OCI-LY3 (cell line): ENCODE data around the gene AKAP7.

ENCODE experiments used
- H2AFZ ChIP-seq: fragments of 200-600, 300-600 bp; shearing (Covaris generic); 2 replicates; pipeline ENCODE4 v1.6.0; 2014; ENCODE audit warnings: antibody characterized with exemption, low read depth, low read length
- H3K27ac ChIP-seq: fragments of 200-600, 300-600 bp; sonication (generic); 2 replicates; pipeline ENCODE4 v1.5.1; 2014; ENCODE audit warnings: mild to moderate bottlenecking, low read length, moderate library complexity, mixed read lengths
- H3K27me3 ChIP-seq: fragments of 200-600, 300-600 bp; sonication (generic); 2 replicates; pipeline ENCODE4 v1.6.1; 2014; ENCODE audit warnings: low read depth, low read length, mixed read lengths
- H3K36me3 ChIP-seq: fragments of 200-600, 300-600 bp; sonication (generic); replicated peaks from 2 replicates; pipeline ENCODE3; 2014; ENCODE audit warnings: low read depth, low read length, mixed read lengths
- H3K4me1 ChIP-seq: fragments of 300-600, 200-600 bp; sonication (generic); 2 replicates; pipeline ENCODE4 v1.6.1; 2014; ENCODE audit warnings: low read length, mixed read lengths
- H3K4me2 ChIP-seq: fragments of 200-600, 300-600 bp; sonication (generic); 2 replicates; pipeline ENCODE4 v1.6.1; 2014; ENCODE audit warnings: low read length, mixed read lengths
- H3K4me3 ChIP-seq: fragments of 300-600, 200-600 bp; sonication (generic); 2 replicates; pipeline ENCODE4 v1.5.1; 2014; ENCODE audit warnings: antibody characterized with exemption, mild to moderate bottlenecking, low read length, moderate library complexity
- H3K79me2 ChIP-seq: fragments of 300-600, 200-600 bp; shearing (Covaris generic); 2 replicates; pipeline ENCODE4 v1.6.1; 2014; ENCODE audit warnings: mild to moderate bottlenecking, low read length, mixed read lengths
- H3K9ac ChIP-seq: fragments of 300-600, 200-600 bp; shearing (Covaris generic); 2 replicates; pipeline ENCODE4 v1.6.0; 2014; ENCODE audit warnings: mild to moderate bottlenecking, low read length, moderate library complexity
- H3K9me3 ChIP-seq: fragments of 200-600, 300-600 bp; shearing (Covaris generic); 2 replicates; pipeline ENCODE4 v1.6.1; 2014; ENCODE audit warnings: low read length, mixed read lengths; ENCODE audit not compliant: insufficient read depth
- H4K20me1 ChIP-seq: fragments of 200-600, 300-600 bp; sonication (generic); 2 replicates; pipeline ENCODE4 v1.6.1; 2016; ENCODE audit warnings: low read length, mixed read lengths; ENCODE audit not compliant: insufficient read depth
- EZH2phosphoT487 ChIP-seq: fragments of 200-600 bp; shearing (Covaris generic); IDR thresholded peaks from 2 replicates; pipeline ENCODE4 v1.6.1; 2018; ENCODE audit warnings: antibody characterized with exemption, mixed run types, low read depth
- TF ChIP-seq, protein P1 (sequence below): fragments of 200-600, 300-600 bp; sonication (generic); IDR thresholded peaks from 2 replicates; pipeline ENCODE4 v1.5.1; 2014; ENCODE audit warnings: antibody characterized with exemption, low read length, low read depth

Gene AKAP7

GRCh38 chr6:131226459-131227157, 91.3 kb downstream of the AKAP7 start:
- Histone ChIP-seq H3K4me3 (no peak overlapping the region), H3K9ac (no peak overlapping the region), H3K27ac (no peak overlapping the region), H3K4me2 (no peak overlapping the region), H4K20me1 (no peaks in the 10 kb centered on the region), H2AFZ (no peak overlapping the region), H3K27me3 (no peaks in the 10 kb centered on the region), H3K79me2 (no peaks in the 10 kb centered on the region), H3K9me3 (no peaks in the 10 kb centered on the region), H3K4me1 (no peaks in the 10 kb centered on the region), H3K36me3 (no peaks in the 10 kb centered on the region)
- TF ChIP-seq, protein P1, sequence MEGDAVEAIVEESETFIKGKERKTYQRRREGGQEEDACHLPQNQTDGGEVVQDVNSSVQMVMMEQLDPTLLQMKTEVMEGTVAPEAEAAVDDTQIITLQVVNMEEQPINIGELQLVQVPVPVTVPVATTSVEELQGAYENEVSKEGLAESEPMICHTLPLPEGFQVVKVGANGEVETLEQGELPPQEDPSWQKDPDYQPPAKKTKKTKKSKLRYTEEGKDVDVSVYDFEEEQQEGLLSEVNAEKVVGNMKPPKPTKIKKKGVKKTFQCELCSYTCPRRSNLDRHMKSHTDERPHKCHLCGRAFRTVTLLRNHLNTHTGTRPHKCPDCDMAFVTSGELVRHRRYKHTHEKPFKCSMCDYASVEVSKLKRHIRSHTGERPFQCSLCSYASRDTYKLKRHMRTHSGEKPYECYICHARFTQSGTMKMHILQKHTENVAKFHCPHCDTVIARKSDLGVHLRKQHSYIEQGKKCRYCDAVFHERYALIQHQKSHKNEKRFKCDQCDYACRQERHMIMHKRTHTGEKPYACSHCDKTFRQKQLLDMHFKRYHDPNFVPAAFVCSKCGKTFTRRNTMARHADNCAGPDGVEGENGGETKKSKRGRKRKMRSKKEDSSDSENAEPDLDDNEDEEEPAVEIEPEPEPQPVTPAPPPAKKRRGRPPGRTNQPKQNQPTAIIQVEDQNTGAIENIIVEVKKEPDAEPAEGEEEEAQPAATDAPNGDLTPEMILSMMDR: no peak
- no peak for TF ChIP-seq EZH2phosphoT487

DNA sequence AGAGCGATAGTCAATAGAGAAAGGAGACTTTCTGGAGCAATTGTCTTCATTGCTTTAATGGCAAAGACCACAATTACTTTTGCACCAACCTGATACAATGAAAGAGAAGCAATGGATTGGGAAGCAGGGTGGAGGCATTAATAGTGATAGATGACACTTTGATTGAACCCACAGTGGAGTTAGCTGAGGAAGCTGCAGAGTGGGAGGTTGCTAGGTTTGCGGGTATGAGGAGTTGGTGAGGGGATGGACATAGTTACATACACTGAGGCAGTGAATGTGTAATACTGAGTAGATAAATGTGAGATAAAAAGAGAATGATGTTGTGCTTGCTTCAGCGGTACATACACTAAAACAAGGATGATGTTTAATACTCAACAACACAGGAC, 91.9 kb downstream of the AKAP7 start:
- TF ChIP-seq EZH2phosphoT487: no peak
- no peaks in the 10 kb centered on the region for H3K27me3 ChIP-seq

GRCh38 chr6:131231103-131231502, 95.8 kb downstream of the AKAP7 start:
- Histone ChIP-seq H3K4me2 (no peak overlapping the region), H3K9me3 (no peaks in the 10 kb centered on the region), H3K9ac (no peak overlapping the region), H3K36me3 (no peaks in the 10 kb centered on the region), H3K27me3 (no peaks in the 10 kb centered on the region), H3K4me1 (no peaks in the 10 kb centered on the region), H3K27ac (no peak overlapping the region), H3K4me3 (no peak overlapping the region), H2AFZ (no peak overlapping the region), H4K20me1 (no peaks in the 10 kb centered on the region), H3K79me2 (no peaks in the 10 kb centered on the region)
- TF ChIP-seq EZH2phosphoT487: no peak
- TF ChIP-seq, protein P1: no peak

More for the DNA sequence above, 91.9 kb downstream of the AKAP7 start:
- Histone ChIP-seq H3K4me1 (no peaks in the 10 kb centered on the region), H3K79me2 (no peaks in the 10 kb centered on the region), H3K9me3 (no peaks in the 10 kb centered on the region), H3K36me3 (no peaks in the 10 kb centered on the region), H4K20me1 (no peaks in the 10 kb centered on the region), H3K9ac (no peak overlapping the region), H3K4me3 (no peak overlapping the region), H3K4me2 (no peak overlapping the region), H2AFZ (no peak overlapping the region), H3K27ac (no peak overlapping the region)

GRCh38 chr6:131231891-131232290, 96.6 kb downstream of the AKAP7 start:
- Histone ChIP-seq H3K36me3 (no peaks in the 10 kb centered on the region), H3K9ac (no peak overlapping the region), H3K4me2 (no peak overlapping the region), H4K20me1 (no peaks in the 10 kb centered on the region), H3K4me1 (no peaks in the 10 kb centered on the region), H3K27me3 (no peaks in the 10 kb centered on the region), H3K9me3 (no peaks in the 10 kb centered on the region), H3K79me2 (no peaks in the 10 kb centered on the region), H3K4me3 (no peak overlapping the region), H2AFZ (no peak overlapping the region), H3K27ac (no peak overlapping the region)
- TF ChIP-seq, protein P1: no peak
- no peak for TF ChIP-seq EZH2phosphoT487
